GM12801 (cell line): ENCODE measurements around the gene PLCG1.

Experiments
- CTCF ChIP-seq: IDR thresholded peaks from one replicate; pipeline ENCODE4 v1.5.1; 2011; ENCODE audit warnings: control low read depth; ENCODE audit not compliant: insufficient read length; ENCODE audit errors: extremely low read depth

The PLCG1 gene

GRCh38 chr20:41151134-41151869 is 14.0 kb downstream of the PLCG1 start:
- TF ChIP-seq CTCF = no peak

GRCh38 chr20:41152108-41152757 is 14.9 kb downstream of the PLCG1 start:
- no peak for TF ChIP-seq CTCF

- no peak for TF ChIP-seq CTCF
Measured at GRCh38 chr20:41154436-41155176, 17.3 kb downstream of the PLCG1 start.

GRCh38 chr20:41155261-41155660 is 17.9 kb downstream of the PLCG1 start:
- no peak for TF ChIP-seq CTCF

- no peak for TF ChIP-seq CTCF
Measured at GRCh38 chr20:41158082-41158625, 20.8 kb downstream of the PLCG1 start.

GRCh38 chr20:41159547-41159946 is 22.2 kb downstream of the PLCG1 start:
- no peak for TF ChIP-seq CTCF

- TF ChIP-seq CTCF = no peak
Measured at GRCh38 chr20:41160686-41161085, 23.3 kb downstream of the PLCG1 start.
